Measurements from ENCODE around the gene RAB22A.

GRCh38 chr20:58349570-58349969 lies 40.1 kb downstream of the RAB22A start:
- no peak for TF ChIP-seq CTCF (IDR thresholded peaks at IDR 0.05)
- no peak for TF ChIP-seq HOXA7 (CRISPR knock-in tag; IDR thresholded peaks at IDR 0.05)
- no peak for TF ChIP-seq BHLHE40 (IDR thresholded peaks at IDR 0.05; ENCODE audit: low read depth, low read length)
- TF ChIP-seq MAZ (IDR thresholded peaks at IDR 0.05; ENCODE audit: borderline replicate concordance, low read depth, low read length): no peak
- no peak for TF ChIP-seq RCOR1 (IDR thresholded peaks at IDR 0.05; ENCODE audit: low read depth, low read length)
